IPS-18c (cell line): ENCODE results near the gene NTM.
"Not testable (repeated sequence)": the region's sequence is repeated elsewhere in the genome, so short reads cannot be mapped to it uniquely, and the experiment has no call there.

ENCODE experiments used
- H3K4me3 ChIP-seq: 2 replicates; pipeline ENCODE4 v1.7.0; 2013; ENCODE audit warnings: low read depth, mild to moderate bottlenecking, low read length, moderate library complexity; ENCODE audit not compliant: insufficient read depth
- H3K9me3 ChIP-seq: one replicate; pipeline ENCODE4 v1.6.1; 2013; ENCODE audit warnings: mild to moderate bottlenecking, low read length, moderate library complexity; ENCODE audit not compliant: control insufficient read depth, insufficient read depth

The NTM gene

GRCh38 chr11:132054822-132055221 lies 684.4 kb downstream of the NTM start:
- Histone ChIP-seq H3K4me3 (no peak overlapping the region), H3K9me3 (no peaks in the 10 kb centered on the region)

DNA sequence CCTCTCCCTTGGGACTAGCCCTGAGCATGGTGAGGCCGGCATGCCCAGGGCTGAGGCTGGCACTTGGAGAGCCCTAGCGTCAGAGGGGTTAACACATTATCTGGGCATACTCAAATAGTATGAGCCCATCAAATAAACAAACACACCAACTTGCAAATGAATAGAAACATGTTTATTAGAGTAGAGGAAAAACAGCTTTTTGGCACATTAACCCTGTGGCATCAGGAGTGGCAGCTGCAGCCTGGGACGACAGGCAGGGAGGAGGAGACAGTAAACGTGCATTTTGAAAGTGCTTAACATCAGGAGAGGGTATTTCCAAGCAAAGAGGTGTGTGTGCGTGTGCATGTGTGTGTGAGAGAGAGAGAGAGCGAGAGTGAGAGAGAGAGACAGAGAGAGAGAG lies 684.9 kb downstream of the NTM start:
- H3K4me3 ChIP-seq = no peak overlapping the region
- H3K9me3 ChIP-seq = no peaks in the 10 kb centered on the region

DNA sequence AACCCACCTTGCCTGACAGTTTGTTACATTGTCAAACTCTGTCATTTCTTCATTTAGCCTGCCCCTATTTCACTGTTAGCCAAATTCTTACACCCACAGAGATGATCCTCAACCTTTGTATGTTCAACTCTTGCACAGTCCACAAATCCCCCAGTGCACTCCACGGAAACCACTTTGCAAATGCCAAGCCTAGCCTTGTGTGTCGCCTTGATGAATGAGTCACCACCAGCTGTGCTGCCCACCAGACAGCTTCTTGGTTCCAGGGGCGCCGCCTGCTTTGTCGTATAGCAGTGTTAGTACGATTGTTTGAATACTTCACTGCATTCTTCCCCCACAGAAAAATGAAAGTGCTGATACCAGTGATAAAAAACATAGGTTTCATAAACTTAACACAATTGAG lies 686.3 kb downstream of the NTM start:
- no peaks in the 10 kb centered on the region for H3K9me3 ChIP-seq
- H3K4me3 ChIP-seq = no peak overlapping the region

- H3K9me3 ChIP-seq = no peaks in the 10 kb centered on the region
- H3K4me3 ChIP-seq = no peak overlapping the region
Observed at GRCh38 chr11:132057266-132057665, 686.9 kb downstream of the NTM start.

GRCh38 chr11:132058211-132058772 lies 687.9 kb downstream of the NTM start:
- H3K9me3 ChIP-seq = no peaks in the 10 kb centered on the region
- no peak overlapping the region for H3K4me3 ChIP-seq

- Histone ChIP-seq H3K4me3 (no peak overlapping the region), H3K9me3 (no peaks in the 10 kb centered on the region)
Observed at GRCh38 chr11:132060567-132060966, 690.2 kb downstream of the NTM start.

DNA sequence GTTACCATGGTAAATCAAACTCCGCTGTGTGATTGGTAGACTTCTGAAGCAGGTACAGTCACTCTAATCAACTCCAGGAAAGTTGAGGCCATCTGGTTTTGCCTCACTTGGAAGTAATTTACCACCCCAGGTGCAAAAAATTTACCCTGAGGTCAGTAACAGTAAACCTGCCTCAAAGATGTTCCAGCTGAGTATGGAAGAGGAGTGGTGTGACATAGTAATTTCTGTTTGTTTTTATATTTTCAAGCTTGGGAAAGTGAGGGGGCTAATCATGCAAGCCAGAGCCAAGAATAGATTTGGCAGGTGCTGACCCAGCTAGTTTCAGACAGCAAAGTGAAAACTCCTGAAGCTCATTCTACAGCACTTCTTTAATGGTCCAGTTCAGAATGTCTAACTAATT lies 691.6 kb downstream of the NTM start:
- no peaks in the 10 kb centered on the region for H3K9me3 ChIP-seq
- H3K4me3 ChIP-seq = no peak overlapping the region

DNA sequence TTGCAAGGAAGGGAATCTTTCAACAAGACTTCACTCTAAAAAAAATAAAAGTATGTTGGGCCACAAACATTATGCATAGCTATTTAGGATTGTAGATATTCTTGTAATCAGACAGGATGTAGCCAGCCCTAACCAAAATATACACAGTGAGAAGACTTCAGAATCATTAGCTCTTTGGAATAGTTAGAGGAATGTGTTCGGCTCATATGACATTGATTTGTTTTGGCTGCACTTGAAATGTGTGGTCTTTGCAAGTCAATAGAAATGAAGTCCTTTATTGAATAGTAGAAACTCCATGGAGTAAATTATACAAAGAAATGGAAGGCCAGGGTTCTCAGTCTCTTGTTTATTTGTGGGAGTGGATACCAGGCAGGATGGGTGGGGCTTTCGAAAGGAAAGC lies 692.1 kb downstream of the NTM start:
- no peak overlapping the region for H3K4me3 ChIP-seq

DNA sequence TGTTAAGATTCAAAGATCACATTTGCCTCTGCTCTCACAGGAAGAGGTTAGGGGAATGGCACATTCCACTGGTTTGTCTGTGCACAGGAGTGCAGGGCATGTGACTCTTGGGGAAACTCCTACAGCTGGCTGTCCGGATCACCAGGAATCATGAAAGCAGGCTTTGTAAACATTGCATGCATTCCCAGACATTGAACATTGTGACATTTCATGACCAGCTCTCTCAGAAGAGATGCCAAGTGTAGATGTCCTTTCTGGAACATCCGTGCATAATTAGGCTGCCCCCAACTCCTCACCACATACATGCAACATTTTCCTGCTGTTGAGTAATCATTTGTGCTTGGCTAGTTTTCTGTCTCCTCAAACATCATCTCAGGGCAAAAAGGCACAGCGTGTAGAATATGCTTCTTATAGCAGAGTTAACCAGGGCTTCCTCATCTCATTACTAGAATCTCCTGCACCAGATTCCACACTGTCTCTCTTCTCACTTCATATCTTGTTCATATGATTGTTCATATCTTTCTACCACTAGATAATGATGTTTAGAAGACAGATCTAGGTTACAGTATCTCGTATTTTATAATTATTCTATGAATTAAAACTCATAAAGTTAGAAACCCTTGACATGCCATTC lies 694.7 kb downstream of the NTM start:
- Histone ChIP-seq H3K4me3 (no peak overlapping the region), H3K9me3 (no peaks in the 10 kb centered on the region)

More for the DNA sequence above, 692.1 kb downstream of the NTM start:
- no peaks in the 10 kb centered on the region for H3K9me3 ChIP-seq

DNA sequence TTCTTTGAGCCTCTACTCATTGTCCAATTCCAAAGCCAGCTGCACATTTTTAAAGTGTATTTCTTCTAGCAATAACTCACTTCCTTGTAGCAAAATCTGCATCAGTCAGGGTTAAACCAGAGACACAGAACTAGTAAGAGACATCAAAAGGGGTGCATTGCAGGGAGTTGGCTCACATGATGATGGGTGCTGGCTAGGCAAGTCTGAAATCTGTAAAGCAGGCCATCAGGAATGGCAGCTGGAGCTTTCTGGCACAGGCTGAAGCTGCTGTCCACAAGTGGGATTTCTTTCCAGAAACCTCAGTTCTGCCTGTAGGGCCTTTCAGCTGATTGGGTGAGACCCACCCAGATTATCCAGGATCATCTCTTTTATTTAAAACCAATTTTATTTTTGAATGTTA lies 698.1 kb downstream of the NTM start:
- no peaks in the 10 kb centered on the region for H3K9me3 ChIP-seq
- no peak overlapping the region for H3K4me3 ChIP-seq

DNA sequence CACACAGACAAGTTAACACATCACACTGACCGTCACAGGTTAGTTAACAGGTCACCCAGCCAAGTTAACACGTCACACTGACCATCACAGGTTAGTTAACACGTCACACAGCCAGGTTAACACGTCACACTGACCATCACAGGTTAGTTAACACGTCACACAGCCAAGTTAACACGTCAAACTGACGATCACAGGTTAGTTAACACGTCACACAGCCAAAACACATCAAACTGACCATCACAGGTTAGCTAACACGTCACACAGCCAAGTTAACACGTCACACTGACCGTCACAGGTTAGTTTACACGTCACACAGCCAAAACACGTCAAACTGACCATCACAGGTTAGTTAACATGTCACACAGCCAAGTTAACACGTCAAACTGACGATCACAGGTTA lies 699.2 kb downstream of the NTM start:
- not testable (repeated sequence) for H3K9me3 ChIP-seq, H3K4me3 ChIP-seq

DNA sequence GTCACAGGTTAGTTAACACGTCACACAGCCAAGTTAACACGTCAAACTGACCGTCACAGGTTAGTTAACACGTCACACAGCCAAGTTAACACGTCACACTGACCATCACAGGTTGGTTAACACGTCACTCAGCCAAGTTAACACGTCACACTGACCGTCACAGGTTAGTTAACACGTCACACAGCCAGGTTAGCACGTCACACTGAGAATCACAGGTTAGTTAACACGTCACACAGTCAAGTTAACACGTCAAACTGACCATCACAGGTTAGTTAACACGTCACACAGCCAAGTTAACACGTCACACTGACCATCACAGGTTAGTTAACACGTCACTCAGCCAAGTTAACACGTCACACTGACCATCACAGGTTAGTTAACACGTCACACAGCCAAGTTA lies 700.5 kb downstream of the NTM start:
- H3K9me3 ChIP-seq = not testable (repeated sequence)

GRCh38 chr11:132072044-132072857 lies 701.8 kb downstream of the NTM start:
- no peak overlapping the region for H3K4me3 ChIP-seq

More for the DNA sequence above, 700.5 kb downstream of the NTM start:
- not testable (repeated sequence) for H3K4me3 ChIP-seq

DNA sequence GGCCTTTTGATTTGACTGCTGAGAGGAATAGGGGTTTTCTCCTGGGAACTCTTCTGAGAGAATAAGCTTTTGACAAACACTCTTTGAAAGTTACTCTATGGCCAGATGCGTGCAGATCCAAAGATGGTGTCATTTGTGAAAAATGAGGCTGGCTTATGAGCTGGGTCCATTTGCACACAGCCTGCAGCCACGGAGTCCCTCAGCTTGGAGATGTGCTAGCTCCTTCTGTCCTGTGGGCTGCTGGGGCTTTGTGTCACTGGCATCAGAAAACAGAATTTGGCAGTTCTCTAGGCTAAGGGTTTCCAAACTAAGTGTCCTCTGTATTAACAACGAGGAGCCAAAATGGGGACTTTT lies 702.4 kb downstream of the NTM start:
- no peak overlapping the region for H3K4me3 ChIP-seq
- no peaks in the 10 kb centered on the region for H3K9me3 ChIP-seq

More at GRCh38 chr11:132072044-132072857, 701.8 kb downstream of the NTM start:
- no peaks in the 10 kb centered on the region for H3K9me3 ChIP-seq

- Histone ChIP-seq H3K9me3 (no peaks in the 10 kb centered on the region), H3K4me3 (no peak overlapping the region)
Observed at GRCh38 chr11:132073787-132074186, 703.4 kb downstream of the NTM start.

DNA sequence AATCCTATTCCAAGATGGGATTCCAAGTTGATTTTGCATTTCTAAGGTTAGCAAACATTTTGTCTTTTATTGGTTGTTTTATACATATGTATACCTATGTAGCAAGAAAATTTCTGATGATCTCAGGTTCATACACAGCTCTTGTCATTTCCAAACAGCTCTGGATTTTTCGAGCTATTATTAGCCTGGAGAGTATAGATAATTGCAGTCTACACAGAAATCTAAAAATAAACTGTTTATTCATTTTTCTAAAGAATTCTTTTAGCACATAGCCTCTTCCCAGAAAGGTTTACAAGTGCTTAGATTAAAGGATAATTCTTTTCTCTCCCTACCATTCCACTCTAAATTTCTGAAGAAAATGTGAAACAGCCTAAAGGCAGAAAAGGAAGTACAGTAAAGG lies 705.0 kb downstream of the NTM start:
- no peaks in the 10 kb centered on the region for H3K9me3 ChIP-seq
- no peak overlapping the region for H3K4me3 ChIP-seq

GRCh38 chr11:132077416-132077815 lies 707.0 kb downstream of the NTM start:
- Histone ChIP-seq H3K4me3 (no peak overlapping the region), H3K9me3 (no peaks in the 10 kb centered on the region)

- no peak overlapping the region for H3K4me3 ChIP-seq
- no peaks in the 10 kb centered on the region for H3K9me3 ChIP-seq
Observed at GRCh38 chr11:132078264-132079076, 708.1 kb downstream of the NTM start.
